GM21529 (cell line): Measurements from ENCODE around the gene TTC24.
"Not testable (repeated sequence)": the region's sequence is repeated elsewhere in the genome, so short reads cannot be mapped to it uniquely, and the experiment has no call there.

Experiments
- ATAC-seq: cut with Tn5 transposase; IDR thresholded peaks from one replicate; pipeline ENCODE4 v1.9.1; 2021; ENCODE audit not compliant: unreplicated experiment

Gene TTC24

DNA sequence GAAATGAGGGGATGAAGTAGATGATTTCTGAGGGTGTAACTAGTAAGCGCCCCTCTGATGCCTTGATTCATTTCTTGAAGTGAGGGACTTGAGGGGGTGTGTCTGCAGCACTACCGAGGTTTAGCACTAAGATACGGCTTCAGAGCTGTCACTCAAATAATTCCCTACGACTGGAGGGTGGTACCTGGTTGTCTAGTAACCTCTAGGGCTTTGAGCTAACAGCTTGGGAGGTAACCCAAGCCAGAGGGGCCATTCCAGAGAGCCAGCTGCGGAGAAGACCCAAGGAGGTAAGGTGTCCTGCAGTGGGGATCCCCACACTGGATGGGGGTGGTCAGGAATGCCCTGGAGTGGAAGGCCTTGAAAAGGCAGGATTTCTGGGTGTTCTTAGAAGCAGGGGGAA lies at the start of gene TTC24:
Gene TTC24, plus strand, starts transcription at position 252 of the 400 bp plus-strand sequence. CDS start 1,642 bp downstream, outside the sequence.
- ATAC-seq = no peak

DNA sequence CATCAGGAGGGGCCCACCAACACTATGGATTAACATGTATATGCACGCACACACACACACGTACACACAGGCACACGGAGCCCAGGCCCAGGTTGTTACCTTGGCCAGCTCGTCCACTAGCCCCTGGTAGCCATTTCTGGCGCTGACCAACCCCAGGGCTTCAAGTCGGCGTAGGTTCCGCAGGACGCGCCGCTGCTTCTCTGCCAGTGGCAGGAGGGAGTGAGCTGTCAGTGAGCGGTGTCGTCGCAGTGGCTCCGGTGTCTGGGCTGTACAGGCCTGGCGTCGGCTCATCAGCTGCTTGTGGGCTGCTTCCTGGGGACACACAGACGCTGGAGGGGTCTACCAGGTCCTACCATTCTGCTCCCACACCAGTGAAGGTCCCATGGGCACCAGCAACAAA lies 49.5 kb upstream of the TTC24 start:
- ATAC-seq = no peak

DNA sequence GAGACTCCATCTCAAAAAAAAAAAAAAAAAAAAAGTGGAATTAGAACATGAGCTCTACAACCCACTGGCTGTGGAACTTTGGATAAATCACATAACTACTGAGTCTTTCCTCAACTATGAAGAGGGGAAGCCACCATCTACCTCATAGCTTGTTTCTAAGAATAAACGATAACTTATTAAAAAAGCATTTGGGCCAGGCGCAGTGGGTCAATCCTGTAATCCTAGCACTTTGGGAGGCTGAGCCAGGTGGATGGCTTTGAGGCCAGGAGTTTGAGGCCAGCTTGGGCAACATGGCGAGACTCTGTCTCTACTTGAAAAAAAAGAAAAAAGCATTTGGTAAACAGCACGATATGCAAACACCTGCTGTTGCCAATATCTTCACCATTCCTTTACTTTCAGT lies 47.1 kb upstream of the TTC24 start:
- ATAC-seq = no peak

DNA sequence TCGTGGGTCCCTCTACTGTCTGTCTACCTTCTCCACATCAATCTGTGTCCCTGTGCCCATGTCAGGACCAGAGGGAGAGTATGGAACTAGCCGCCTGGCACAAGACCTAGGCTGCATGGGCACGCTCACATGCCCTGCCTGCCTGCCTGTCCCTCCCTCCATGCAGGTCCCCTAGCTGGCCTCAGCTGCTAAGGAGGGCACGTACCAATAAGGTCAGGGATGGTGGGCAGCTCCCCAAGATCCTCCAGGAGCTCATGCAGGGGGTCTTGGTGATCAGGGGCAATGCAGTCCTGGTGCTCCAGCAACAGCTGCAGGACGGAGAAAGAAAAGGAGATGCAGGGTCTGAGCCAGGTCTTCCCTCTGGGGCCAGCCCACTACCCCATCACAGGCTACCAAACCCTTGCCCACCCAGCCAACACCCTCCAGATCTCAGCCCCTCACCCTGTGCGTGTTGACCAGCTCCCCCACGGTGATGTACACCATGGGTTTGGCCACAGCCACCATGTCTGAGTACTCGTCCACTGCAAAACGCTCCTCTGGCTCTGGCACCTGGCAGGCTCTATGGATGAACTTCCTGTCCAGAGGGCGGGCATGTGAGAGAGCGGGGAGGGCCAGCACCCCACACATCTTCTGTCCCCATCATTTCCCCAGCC lies 45.8 kb upstream of the TTC24 start:
- ATAC-seq = no peak

DNA sequence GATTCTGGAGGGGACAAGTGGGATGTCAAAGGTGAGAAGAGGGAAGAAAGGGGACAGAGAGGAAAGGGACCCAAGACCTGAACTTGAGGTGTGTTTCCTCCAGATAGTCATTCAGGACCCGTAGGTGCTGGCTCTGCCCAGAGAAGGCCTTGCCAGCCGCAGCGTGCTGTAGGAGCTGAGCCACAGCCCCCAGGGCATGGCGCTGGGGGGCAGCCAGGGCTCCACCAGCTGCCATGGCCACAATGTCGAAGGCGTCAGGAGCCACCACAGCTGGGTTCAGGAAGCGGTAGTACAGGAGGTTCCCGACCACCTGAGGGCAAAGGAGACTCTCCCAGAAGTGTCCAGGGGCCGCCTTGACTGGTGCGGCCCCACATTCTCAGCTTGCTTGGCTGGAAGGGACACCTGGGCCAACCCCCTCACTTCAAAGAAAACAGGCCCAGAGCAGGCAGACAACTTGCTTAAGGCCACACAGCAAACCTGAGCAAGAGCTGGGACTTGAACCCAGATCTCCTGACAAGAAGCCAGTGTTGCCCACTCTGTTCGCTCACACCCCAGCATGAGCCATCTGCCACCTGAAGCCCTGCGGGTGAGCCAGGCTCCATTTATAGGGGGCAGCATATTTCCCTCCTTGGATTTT lies 45.0 kb upstream of the TTC24 start:
- no peak for ATAC-seq

DNA sequence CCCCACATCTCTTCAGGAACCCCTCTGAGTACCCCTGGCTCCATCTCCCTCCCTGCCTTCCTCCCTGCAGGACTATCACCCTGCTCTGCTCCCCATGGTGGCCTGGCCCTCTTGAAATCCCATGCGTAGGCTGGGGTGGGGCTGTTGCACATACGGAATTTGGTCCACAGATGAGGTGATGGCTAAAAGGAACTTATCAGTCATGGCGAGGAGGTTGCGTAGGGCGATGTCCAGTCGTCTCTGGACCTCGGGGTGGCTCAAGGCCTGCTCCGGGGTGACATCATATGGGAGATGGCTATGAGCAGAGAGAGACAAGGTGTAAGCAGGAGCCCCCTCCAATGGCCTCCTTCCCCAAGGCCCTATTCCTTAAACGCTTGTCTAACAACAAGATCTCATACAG lies 42.5 kb upstream of the TTC24 start:
- no peak for ATAC-seq

DNA sequence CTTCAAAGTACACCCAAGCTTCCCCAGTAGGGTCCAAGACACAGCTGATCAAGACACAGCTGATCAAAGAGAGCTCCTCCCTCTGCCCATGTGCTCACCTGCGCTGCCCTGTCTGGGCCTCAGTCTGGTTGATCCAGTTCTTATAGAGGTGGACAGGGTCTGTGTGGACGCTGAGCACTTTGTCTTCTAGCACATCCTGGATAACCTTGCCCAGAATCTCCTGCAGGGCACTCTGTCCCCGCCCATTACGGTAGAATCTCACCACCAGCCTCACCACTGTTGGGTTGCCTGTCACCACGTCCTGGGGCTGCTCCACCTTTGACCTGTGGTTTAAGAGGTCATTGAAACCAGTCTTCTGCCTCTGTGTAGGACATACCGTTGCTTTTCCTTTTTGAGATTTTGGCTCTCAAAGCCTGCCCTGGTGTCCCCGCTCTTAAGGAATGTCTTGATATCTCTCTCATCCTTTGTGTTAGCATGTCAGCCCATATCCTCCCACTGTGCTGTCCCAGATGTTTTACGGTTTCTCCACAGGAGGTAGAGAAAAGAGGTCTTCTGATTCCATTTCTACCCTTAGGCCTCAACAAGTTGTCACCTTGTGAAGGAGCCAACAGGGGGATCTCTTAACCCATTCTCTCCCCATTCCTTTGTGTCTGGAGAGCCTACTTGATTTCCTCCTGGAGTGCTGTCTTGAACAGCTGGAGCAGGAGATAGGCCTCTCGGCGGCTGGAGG lies 40.6 kb upstream of the TTC24 start:
- no peak for ATAC-seq

DNA sequence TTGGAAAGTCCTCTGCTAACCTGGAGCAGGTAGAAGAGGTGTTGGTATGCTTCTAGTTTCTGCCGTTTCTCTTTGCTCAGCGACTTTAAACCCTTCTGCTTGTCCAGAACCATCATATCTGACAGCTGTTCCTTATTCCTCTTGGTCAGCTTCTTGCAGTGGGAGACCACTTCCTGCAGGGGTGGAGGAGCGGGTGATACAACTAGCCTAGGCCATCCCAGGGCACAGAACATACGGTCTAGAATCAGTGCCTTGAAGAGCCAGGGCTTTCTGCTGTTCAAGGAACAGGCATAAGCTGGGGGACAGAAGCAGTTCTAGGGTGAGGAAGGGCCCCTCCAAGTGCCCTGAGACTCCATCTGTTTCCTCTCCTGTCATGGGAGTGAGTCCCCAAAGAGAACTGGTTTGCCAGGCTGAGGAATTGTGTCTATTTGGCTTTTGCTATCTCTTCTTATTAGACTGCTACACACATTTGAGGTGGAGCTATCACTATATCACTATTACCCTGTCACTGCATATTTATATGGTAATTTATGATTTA lies 39.6 kb upstream of the TTC24 start:
- no peak for ATAC-seq

DNA sequence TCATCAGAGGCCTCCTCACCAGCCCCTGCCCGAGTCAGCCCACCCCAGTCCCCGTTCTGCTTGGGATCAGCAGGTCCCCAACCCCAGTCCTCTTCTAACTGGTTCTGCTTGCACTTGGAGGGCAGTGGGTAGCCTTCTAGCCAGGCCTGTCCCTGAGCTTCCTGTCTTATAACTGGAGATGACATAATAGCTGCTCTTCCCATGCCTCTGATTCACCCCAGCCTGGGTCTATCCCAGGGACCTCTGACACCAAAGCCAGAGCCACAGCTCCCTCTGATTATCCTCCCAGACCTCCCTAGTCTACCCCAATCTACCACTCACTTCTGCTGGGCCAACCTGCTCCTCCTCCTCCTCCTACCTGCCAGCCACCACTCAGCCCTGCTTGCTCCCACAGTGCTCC lies 38.6 kb upstream of the TTC24 start:
- no peak for ATAC-seq

DNA sequence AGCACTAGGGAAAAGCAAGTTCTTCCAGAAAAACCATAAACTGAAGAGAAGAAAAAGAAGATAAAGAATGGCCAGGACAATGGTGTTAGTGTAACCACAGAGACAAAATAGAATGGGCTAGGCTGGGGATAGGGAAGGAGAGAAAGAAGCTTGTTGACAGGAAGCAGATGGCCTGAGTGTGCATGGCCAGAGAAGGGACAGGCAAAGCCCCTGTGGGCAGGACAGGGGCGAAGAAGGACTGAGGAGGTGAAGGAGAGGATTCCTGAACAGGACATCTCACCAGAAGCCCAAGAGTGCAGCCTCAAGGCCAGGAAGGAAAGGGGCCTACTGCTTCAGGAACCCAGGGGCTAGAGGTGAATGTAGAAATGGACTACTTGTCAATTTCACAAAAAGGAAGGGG lies 36.5 kb upstream of the TTC24 start:
- no peak for ATAC-seq

DNA sequence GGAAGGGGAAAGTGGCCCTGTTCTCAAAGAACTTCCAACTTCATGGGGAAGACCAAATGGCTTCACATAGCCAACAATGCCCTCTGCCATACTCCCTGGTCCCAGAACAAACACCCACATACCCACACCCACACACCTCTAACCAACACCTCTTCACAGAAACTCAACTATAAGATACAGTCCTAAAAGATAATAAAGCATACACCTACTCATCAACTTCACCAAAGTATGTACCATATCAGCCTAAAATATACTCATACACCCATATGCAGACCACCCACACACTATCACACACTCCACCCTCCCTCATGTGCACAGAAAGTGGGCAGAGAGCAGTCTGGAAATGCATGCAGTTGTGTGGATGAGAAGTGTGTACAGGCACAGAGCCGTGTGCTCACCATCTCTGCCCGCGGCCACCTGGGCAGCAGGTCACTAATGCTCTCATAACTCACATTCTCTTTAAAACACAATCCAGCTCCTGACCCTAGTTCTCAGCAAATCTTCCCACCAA lies 34.9 kb upstream of the TTC24 start:
- no peak for ATAC-seq

DNA sequence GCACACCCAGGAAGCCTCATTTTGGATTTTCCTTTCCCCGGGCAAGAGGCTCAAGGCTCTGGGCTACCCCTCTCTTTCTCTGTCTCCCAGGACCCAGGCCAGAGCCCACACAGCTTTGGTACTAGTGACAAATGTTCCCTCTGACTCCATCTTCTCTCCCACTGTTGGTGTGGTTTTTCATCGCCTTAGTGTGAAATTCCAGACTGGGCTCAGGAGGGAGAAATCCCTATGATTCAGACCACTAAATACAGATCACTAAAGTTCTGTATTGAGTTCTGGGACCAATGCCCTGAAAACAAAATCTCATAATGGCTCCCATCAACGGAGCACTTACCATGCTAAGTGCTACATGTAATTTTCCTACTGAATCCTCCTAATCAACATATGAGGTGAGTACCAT lies 33.3 kb upstream of the TTC24 start:
- no peak for ATAC-seq

DNA sequence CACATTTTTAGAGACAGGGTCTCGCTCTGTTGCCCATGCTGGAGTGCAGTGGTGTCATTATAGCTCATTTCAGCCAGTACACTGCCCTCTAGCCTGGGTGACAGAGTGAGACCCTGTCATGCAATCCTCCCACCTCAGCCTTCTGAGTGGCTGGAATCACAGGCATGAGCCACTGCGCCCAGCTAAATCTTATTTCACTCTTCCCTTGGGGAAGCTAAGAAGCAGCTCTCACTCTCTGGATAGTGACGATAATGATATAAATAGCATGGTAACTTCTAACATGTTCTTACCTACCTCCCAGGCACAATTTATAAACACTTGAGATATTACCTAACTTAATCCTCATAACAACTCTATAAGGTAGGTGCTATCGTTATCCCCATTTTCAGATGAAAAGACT lies 32.1 kb upstream of the TTC24 start:
- ATAC-seq = no peak

DNA sequence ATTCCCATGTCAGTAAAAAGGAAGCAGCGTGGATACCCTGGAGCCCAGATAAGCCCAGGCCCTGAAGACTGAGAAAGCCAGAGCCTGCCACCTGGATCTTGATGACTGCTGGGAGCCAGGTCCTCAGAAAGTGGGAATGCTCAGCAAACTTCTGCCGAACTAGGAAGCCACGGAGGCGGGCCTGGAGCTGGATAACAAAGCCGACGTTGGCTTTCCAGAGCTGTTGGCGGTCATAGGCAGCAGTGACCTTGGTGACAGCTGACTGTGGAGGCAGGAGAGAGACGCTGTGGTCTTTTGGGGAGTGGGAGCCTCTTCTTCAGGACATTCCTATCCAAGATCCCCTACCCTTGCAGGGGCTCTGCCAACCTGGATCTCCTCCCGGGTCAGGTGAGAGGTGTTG lies 31.5 kb upstream of the TTC24 start:
- no peak for ATAC-seq

DNA sequence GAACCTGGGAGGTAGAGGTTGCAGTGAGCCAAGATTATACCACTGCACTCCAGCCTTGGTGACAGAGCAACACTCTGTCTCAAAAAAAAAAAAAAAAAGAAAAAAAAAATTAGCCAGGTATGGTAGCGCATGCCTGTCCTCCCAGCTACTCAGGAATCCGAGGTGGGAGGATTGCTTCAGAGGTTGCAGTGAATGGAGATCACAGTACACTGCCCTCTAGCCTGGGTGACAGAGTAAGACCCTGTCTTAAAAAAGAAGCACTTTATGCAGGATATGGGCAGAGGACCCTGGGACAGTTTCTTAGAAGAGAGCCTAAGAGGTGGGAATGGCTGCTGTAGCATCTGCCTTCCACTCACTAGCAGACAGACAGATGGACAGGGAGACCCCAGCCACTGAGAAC lies 30.1 kb upstream of the TTC24 start:
- ATAC-seq = no peak

DNA sequence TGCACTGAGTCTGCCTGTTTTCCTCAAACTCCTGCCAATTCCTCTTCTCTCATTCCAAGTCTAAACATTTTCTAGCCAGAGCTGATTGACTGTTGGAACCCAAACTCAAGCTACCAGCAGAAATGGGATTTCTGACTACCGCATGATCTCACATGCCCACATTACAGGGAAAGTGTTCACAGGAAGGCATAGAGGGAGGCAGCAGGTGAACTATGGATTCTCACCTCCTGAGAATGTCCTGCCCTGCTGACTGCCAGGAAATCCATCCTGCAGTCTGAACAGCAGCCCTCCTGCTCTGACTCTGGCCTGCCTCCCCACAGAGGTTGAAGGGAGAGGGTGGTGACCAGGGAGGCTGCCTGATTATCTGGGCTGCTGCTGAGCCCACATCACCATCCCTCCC lies 29.7 kb upstream of the TTC24 start:
- no peak for ATAC-seq

DNA sequence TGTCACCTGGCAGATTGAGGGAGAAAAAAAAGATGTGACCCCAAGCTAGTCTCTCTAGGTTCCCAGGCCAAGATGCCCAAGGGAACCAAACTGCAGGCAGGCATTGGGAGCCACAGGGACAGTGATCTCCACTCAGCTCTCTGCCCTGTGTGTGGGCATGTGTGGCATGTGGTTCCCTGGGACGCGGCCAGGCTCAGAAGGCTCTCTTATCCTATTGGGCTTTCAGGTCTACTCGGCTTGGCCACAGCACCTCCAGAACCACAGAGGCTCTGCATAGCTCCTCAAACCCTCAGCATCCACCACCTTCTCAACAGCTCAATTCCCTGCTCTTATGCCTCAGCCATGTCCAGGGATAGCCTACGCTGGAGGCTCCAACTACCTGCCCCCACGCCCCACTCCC lies 29.2 kb upstream of the TTC24 start:
- ATAC-seq = no peak

DNA sequence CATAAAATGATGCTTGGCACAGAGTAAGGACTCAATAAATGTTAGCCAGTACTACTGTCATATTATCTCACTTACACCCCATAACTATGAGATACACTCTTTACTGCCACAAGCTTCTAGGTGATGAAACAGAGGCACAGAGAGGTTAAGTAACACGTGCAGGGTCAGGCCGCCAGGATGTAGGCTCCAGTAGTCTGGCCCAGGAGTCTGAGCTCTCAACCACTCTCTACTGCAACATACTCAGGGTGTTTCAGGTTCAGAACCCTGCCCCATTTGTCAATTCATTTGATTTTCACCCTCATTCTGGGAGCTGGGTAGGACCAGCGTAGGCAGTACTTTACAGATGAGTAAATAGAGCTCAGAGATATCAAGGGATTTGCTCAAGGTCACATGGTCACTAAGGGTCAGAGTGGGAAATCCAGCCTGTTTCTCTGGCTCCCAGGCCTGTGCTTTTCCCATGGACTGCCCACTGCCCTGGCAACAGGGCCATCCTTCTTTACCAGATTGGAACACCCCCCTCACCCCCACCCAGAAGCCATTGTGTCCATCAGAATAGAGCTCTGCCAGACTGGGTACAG lies 28.4 kb upstream of the TTC24 start:
- no peak for ATAC-seq

DNA sequence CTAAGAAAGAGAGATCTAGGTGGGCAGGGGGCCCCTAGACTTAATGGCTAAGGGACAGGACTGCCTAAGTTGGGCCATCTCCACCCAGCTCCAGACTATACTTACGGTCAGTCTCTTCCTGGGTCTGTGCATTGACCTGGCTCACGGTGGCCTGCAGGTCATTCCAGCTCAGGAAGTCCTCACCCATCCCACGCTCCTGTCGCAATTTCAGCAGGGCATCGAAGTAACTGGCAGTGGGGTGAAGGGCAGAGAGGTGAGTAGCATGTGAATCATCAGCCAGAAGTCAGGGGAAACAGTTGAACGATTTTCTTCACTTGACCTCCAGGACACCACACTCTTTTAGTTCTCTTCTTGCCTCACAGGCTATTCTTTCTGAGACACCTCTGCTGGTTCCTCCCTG lies 27.7 kb upstream of the TTC24 start:
- no peak for ATAC-seq

DNA sequence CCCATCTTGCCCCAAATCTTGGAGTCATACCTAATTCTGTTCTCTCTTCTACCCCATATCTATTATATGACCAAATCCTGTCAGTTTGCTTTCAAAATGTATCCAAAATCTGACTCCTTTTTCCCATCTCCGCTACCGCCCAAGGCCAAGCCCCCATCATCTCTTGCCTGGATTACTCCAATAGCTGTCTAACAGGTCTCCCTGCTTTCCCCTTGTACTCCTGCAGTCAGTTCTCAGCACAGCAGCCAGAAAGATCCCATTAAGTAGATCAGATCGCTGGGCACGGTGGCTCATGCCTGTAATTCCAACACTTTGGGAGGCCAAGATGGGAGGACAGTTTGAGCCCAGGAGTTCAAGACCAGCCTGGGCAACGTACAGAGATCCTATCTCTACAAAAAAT lies 27.0 kb upstream of the TTC24 start:
- no peak for ATAC-seq

DNA sequence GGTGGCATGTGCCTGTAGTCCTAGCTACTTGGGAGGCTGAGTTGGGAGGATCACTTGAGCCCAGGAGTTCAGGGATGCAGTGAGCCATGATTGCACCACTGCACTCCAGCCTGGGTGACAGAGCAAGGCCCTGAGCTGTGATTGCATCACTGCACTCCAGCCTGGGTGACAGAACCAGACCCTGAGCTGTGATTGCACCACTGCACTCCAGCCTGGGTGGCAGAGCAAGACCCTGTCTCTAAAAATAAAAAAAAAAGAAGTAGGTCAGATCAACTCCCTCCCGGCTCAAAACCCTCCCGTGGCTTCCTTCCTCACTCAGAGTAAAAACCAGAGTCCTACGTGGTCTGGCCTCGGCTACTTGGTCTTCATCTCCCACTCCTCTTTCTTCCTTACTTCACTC lies 26.6 kb upstream of the TTC24 start:
- not testable (repeated sequence) for ATAC-seq
